Spleen (tissue), 7 donors: ENCODE measurements around the gene PPP2R1B.

Source experiments
- POLR2AphosphoS5 ChIP-seq, 3 donors: sonication (generic); formaldehyde crosslinking; IDR thresholded peaks; one replicate each; pipeline ENCODE4 v1.5.1; 2017; ENCODE audit warnings: antibody characterized with exemption in 3 of 3
- TF ChIP-seq, protein P1 (sequence below), 11 experiments: fragments of 200-600 bp in 7 of 11; fragments of 450-650 bp in 4 of 11; sonication (generic) in 4 of 11; IDR thresholded peaks in 8 of 11; conservative IDR thresholded peaks in 3 of 11; 1 replicate in 7 of 11; 2 replicates in 4 of 11; pipeline versions ENCODE4 v1.4.0 to v1.8.0; 2016 to 2021; ENCODE audit warnings: antibody characterized with exemption in 11 of 11, inconsistent platforms in 4 of 11, mild to moderate bottlenecking in 1 of 11
- donor health status: DM: no; HTN: no; CAD: no; lungs with moderate emphysema.
- donor health status: DM: no; HTN: no; CAD: no.
- donor health status: DM: no; HTN: no; CAD: no.

GRCh38 chr11:111807076-111807475 is 40.9 kb upstream of the PPP2R1B start:
- no peak for TF ChIP-seq POLR2AphosphoS5 (IDR thresholded peaks at IDR 0.05)
- TF ChIP-seq, protein P1, sequence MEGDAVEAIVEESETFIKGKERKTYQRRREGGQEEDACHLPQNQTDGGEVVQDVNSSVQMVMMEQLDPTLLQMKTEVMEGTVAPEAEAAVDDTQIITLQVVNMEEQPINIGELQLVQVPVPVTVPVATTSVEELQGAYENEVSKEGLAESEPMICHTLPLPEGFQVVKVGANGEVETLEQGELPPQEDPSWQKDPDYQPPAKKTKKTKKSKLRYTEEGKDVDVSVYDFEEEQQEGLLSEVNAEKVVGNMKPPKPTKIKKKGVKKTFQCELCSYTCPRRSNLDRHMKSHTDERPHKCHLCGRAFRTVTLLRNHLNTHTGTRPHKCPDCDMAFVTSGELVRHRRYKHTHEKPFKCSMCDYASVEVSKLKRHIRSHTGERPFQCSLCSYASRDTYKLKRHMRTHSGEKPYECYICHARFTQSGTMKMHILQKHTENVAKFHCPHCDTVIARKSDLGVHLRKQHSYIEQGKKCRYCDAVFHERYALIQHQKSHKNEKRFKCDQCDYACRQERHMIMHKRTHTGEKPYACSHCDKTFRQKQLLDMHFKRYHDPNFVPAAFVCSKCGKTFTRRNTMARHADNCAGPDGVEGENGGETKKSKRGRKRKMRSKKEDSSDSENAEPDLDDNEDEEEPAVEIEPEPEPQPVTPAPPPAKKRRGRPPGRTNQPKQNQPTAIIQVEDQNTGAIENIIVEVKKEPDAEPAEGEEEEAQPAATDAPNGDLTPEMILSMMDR (IDR thresholded peaks at IDR 0.05 in 8 of 11, conservative IDR thresholded peaks at IDR 0.05 in 3 of 11) = no peak
